Stimulated activated CD8-positive, alpha-beta memory T cell treated with anti-CD3 and anti-CD28 coated beads, Interleukin-15, amount 100 ng/mL, for 4 hours (primary cell): ENCODE measurements around the gene GRIFIN.

Experiments
- DNase-seq, 2 donors: peaks; one replicate each; pipeline ENCODE4 v3.0.0-alpha.2; 2020; ENCODE audit warnings: low read depth in 2 of 2

Gene GRIFIN, protein sequence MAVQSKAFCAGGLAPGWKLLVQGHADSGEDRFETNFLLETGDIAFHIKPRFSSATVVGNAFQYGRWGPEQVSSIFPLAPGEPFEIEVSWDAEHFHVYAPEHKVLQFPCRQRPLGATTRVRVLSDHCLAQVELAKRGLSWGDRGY

DNA sequence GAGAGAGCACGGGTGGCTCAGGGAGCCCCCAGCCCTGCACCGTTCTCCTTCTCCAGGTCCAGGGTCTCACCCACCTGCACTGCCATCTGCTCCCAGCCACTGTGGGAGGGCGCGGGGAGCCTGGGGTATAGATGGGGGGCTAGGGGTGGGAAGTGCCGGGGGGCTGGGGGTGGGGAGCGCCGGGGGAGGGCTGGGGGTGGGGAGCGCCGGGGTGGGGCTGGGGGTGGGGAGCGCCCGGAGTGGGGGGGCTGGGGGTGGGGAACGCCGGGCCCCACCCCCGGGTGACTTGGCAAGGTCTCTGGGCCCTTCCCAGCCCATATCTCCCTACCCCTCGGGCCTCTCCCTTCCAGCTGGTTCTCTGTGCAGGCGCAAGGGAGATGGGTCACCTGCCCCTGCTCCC is at the start of gene GRIFIN:
TSS of gene GRIFIN (minus strand) at position 101 of the 400 bp plus-strand sequence. CDS start at position 86, 15 bp downstream.
- no peak for DNase-seq

DNA sequence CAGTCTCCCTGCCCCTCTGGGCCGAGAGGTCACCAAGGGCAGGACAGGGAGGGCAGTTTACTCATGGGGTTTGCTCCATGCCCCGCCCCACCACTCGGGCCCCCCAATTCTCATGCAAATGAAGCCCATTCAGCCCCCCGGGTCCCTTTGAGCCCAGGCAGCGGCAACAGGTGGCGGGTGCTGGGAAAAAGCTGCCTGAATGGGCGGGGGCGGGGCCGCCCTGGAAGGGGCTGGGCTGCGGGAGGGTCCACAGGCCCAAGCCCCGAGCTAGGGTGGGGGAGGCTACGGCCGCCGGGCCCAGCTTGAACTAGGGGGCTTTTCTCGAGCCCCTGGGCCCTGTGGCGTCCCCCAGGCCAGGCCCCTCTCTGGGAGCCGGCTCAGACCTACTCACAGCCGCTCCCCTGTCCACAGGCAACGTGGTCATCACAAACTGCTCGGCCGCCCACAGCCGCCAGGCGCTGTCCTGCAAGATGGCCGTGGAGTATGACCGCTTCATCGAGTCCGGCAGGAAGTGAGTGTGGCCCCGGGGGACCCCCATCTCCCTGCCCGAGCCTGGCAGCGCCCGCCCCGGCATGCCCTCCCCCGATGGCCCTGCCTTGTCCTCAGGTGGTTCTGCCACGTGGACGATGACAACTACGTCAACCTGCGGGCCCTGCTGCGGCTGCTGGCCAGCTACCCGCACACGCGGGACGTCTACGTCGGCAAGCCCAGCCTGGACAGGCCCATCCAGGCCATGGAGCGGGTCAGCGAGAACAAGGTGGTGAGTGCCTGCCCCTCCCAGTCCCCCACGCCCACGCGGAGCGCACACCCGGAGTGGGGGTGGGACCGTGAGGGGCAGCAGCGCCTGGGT is 48.8 kb upstream of the GRIFIN start:
- DNase-seq, result no peak

DNA sequence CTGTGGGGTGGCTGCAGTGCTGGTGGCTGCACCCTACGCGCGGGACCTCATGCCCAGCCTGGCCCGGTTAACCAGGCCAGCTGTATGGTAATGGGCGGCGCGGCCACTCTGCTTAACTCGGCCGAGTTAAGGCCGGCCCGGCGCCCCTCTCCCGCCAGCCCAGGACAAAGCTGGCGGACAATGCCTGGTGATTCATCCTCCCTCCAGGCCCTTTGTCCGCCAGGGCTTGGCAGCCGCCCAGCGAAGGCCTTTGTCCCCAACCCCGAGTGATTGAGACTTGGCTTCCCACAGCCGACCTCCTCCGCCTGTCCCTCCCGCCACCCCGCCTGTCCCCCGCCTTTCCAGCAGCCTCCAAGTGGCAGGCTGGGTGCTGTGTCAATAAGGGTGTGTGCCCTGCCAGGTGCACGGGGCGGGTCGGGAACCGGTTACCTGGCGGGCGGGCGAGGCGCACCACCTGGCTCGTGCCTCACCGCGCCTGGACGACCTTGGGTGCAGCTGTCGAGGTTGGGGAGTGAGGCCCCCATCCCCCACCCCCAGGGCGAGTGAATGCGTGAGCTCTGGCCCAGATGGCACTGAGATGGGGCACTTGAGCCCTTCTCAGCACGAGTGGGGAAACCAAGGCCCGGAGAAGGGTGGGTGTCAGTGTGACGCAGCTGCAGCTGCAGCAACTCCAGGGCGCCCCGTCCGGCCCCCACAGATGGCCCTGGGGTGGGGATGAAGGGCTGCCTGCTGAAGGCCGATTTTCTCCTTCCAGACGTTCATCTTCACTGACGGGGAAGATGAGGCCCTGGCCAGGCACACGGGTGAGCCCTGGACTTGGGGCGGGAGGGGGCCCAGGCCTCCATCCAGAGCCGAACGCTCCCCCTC is 48.0 kb upstream of the GRIFIN start:
- DNase-seq, result no peak

DNA sequence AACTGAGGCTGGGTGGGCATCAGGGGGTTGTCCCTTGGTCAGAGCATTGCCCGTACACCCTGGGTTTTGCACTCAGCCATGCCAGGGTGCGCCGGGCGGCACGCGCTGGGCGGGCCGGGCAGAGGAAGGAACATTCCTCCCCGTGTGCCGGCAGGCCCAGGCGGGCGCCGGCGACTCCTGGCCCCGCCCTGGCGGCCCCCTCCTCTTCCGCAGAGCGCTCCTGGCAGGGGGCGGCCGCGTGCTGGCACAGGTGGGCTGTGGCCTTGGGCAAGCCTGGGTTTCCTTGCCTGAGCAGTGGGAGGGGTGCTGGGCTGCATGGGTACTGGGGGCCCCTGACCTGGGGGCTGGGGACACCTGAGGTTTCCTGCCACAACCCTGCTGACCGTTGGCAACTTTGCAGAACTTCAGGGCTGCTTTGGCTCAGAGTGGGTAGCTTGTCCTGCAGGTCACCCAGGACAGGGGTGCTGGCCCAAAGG is 47.3 kb upstream of the GRIFIN start:
- DNase-seq, result no peak

DNA sequence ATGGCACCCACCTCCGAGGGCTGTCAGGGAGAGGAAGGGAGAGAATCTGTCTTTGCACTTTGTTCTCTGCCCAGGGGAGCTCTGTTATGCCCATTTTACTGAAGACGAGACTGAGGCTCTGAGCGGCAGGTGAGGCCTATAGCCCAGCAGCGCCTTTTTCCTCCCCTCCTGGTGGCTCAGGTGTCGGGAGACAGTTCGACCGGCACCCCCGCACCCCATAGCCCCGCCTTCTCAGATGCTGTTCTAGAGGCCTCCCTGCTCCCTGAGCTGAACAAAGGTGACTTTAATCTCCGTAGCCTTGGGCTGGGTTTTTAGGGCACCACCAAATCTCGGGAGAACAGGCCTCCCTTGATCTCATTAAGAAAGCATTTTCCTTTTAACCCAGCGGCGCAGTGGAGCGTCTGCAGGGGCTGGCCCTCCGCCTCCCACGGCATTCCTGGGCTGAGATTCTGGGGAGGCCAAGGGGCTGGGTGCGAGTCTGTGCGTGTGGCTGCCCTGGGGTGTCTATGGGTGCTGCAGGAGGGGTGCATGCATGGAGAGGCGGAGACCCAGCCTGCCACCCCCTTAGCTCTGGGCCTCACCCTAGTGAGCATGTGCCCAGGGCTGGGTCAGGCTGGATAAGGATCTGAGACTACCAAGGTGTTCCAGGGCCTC is 46.7 kb upstream of the GRIFIN start:
- DNase-seq, result no peak

DNA sequence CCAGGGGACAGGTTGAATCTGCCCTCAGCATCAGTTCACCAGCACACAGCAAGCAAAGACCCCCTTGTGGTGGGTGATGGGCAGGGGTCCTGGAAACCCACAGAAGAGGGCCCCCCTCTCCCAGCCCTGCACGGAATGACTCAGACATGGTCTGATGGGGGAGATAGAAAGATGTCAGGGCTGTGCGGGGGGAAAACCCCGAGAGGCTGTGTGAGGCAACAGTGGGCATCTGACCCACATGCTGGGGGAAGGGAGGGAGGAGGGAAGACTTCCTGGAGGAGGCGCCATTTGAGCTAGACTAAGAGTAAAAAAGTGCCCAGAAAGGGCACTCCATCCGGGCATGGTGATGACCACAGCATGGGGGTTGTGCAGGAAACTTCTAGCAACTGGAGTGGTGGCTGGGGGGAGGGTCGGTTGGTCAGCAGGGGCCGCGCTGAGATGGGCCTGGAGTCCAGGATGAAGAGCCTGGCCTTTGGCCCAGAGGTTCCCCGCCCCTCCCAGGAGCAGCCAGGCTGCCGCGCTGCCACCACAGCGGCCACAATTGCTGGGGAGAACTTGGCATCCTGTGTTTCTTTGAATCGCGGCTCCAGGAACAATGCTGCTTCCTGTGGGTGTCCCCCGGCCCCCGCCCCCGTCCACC is 45.9 kb upstream of the GRIFIN start:
- DNase-seq, result peak; percentile 62 to 74

DNA sequence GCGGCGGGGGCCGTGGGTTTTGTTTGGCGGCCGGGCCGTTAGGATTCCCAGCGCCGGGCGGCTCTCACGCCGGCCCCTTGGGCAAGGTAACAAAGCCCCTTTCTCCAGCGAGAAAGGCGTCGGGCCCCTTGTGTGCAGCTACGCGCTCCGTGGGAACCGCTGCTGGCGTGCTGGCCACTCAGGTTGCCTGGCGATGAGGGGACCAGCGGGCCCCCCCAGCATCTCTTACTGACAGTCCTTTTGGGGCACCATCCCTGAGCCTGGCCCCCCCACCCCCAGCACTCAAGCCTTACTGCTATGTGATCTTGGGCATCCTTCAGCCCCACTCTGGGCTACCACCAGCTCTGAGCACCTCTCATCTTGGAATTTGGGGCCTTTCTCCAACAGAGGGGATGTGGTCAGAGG is 45.1 kb upstream of the GRIFIN start:
- no peak for DNase-seq

DNA sequence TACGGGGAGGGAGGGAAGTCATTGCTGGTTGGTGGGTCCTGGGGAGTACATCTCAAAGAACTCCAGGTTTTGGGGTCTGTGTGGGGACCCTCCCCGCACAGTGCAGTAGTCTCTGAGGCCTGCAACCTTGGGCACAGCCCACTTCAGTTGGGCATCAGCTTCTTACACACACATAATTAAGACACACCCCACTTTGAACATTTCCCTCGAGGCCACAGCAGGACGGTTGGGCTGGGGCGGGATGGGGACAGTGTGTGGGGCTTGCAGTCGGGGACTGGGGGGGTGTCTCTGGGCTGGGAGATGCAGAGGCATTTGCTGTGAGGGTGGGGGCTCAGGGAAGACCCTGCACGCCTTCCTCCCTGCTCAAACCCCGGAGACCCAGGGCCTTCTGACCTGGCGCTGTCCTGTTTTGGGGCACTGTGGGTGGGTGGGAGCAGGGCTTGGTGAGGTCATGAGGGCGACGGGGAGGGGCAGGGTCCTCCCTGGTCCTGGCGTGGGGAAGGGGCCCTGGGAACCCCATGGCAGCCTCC is 44.6 kb upstream of the GRIFIN start:
- no peak for DNase-seq

DNA sequence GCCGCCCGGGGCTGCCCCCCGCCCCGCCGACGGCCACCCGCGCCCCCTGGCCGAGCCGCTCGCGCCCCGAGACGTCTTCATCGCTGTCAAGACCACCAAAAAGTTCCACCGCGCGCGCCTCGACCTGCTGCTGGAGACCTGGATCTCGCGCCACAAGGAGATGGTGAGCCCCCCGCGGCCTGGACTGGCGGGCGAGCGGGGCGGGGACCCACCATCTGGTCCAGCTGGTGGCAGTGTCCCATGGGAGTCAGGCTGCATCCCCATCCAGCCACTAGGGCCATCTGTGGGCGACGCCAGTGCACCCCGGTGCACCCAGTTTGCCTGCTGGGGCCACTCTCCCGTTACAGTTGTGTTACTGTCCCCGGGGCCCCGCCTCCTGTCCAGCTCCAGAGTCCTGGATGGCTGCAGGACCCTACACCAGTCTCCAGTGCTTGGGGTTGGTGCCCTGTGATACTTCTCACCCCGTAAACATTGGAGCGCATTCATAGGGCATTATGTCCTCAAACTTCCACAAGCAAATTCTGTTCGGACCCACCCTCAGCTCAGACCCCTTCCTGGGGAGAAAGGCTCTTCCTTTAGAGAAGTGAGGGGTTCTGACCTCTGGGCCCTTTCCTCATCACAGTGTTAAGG is 44.0 kb upstream of the GRIFIN start:
- DNase-seq, result no peak

DNA sequence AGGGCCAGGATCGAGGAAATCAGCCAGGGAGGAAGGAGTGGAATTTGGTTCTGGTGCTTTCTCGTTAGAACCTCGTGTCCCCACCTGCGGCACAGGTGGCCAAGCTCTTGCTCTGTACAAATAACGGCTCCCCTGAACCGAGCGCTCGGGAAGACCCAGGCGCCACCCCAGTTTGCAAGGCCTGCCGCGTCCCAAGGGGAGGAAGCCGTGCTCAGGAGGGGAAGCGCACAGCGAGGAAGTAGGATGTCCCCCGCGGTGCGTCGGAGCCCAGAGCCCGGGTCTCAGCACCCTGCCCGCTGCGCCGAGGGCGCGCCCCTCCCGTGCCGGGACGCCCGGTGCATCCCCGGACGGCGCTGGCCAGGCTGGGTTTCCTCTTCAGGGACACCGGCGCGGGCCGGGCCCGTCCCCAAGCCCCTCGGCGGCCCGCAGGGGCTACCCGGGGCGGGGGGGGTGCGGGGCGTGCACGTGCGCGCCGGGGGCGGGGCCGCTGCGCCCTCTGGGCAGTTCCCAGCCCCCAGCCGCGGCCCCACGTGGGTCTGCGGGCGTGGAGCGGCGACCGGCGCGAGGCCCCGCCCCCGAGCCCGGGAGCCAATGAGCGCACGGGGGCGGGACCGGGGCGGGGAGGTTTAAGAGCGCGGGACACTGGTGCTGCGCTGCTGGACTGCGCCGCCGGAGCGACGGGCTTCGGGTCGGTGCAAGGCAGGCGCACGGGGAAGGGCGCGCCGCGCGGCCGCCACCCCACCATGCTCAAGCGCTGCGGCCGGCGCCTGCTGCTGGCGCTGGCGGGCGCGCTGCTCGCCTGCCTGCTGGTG is 43.1 kb upstream of the GRIFIN start, which contains the start of gene LFNG:
TSS of gene LFNG (plus strand) at position 656 of the 812 bp plus-strand sequence. CDS start at position 744, 88 bp downstream.
- DNase-seq, result peak; percentile 68 to 80

DNA sequence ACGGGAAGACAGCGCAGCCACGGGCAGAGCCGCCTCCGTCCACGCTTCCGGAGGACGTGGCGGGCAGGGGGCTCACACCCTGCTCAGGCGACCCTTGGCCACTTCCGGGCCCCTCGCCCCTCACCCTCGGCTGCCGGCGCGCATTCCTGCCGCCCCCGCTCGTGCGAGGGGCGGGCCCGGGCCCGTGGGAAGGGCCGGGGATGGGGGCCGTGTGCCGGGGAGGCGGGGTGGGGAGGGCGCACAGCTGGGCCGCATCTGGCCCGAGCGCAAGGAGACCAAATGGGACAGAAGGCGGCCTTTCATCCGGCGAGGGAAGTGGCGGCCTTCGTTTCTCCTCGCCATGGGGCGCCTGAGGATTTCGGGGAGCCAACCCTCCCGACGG is 42.5 kb upstream of the GRIFIN start:
- DNase-seq, result no peak

DNA sequence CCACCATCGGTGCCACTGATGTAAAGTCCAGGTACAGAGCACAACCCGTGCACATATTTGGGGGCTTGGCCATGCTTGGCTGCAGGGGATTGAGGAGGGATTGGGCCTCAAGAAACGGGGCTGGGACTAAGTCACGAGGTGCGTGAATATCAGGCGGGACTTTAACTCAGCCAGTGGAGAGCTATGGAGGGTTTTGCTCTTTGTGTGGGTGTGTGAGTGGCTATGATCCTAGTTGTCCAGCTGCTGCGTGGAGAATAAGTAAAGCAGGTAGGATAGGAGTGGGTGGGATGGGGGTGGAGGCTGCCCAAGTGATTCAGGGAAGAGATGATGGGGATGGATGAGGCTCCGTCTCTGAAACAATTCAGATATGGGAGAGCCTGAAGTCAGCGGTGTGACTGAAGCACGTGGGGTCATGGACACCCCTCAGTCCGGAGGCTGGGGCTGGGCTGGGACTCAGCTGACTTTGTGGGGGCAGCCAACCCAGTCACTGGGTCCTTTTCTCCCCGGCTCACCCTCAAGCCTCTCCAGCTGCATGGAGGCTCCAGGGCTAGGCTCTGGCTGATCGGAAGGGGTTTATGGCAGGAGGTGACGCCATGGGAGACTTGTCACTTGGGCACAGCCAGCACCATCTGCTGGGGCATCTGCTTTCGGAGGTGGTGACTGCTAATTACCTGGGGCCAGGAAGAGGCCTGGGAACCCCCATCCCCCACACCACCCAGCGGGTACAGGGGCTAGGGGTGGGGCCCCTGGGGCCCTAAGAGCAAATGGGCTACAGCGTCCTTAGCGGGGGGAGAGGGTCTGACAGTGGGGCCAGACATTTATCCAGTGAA is 41.7 kb upstream of the GRIFIN start:
- no peak for DNase-seq

DNA sequence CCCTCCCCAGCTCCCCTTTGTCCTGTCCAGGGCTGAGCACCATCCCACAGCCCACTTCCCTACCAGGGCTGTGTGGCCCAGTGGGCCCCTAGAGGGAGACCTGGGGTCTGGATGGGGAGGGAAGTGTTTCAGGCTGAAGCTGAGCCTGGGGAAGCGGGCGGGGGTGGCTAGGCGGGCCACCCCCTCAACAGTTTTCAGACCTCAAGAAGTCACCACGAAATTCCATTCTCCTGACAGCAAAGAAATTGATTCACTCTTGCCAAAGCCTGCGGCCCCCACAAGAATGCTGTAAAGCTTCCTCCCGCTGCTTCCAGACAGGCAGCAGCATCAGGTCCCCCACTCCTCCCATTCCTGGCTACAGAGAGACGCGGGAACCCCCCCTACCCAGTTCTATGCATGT is 40.8 kb upstream of the GRIFIN start:
- DNase-seq, result no peak

DNA sequence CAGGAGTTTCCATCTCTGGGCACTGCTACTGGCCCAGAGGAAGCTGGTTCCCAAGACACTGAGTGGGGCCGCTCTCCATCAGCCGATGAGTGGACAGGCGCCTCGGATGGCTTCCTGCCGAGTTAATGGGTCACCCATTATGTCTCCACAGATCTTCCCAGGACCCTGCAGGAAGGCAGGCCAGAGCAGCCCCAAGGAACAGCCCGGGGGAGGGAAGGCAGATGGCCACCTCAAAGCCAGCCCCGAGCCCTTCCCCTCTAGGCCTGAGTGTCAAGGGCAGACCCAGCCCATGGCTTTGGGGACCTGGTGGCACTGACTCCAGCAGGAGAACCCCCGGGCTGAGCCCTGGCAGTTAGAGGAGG is 40.0 kb upstream of the GRIFIN start:
- DNase-seq, result no peak

DNA sequence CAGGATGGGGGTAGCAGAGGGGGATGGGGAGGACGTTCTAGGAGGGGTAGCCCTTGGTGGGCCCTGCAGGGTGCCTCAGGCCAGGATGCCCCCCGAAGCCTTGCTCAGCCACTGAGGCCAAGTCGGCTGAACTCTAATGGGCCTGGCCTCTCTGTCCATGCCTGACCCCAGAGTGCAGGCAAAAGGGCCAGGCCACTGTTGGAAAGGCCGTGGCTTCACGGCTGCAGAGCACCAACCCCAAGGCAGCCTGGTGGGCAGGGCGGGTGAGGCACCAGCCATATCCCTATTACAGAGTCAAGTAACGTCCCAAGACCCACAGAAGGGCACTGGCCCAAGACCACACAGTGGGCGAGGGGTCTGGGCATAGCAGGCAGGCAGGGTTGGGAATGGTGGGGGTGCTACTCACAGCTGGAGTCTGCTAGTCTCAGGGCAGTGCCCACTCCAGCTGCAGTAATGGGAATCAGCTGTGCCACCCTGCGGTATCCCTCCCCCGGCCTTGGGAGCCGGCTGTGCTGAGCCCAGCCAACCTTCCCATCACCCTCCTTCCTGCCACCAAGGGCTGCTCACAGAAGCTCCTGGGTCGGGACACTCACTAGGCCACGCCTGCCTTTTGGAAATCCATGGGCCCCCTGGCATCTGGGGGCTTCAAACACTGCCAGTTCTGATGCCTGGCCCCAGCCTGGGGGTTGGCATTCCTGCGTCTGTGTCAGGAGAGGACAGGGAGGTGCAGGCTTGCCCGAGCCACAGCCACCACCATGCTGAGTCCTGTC is 39.4 kb upstream of the GRIFIN start:
- DNase-seq, result no peak

DNA sequence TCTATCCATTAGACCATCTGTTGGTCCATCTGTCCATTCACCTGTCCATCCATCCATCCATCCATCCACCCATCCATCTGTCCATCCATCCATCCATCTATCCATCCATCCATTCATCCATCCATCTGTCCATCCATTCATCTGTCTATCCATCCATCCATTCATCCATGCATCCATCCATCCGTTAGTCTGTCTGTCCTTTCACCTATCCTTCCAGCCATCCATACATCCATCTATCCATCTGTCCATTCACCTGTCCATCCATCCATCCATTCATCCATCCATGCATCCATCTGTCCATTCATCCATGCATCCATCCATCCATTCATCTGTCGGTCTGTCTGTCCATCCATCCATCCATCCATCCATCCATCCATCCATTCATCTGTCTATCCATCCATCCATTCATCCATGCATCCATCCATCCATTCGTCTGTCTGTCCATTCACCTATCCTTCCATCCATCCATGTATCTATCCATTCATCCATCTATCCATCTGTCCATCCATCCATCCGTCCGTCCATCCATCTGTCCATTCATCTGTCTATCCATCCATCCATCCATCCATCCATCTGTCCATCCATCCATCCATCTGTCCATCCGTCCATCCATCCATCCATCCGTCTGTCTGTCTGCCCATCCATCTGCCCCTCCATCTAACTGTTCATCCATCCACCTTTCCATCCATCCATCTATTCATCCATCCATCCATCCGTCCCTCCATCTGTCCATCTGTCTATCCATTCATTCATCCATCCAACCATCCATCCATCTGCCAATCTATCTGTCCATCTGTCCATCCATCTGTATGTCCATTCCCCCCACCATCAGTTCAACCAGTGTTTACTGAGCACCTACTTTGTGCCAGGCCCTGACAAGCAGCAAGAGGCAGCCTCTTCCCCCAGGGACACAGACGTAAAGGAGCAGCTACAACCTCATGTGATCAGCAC is 38.5 kb upstream of the GRIFIN start:
- DNase-seq, result no peak

DNA sequence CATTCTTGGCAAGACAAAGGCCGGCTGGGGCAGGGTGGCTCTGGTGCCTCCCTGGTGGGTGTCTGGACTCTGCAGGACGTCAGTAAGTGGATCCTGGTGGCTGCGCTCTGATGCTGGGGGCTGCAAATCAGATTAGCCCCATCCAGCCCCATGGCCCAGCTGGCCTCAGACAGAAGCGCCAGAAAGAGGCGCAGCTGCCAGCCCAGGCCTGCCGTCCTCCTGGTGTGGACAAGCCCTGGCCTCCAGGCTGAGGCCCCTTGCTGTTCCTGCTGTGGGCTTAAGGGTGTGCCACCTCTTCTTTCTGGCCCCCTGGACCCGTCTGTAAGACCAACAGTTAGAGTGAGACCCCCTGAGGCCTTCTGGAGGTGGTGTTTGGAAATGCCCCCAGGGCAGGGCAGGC is 37.5 kb upstream of the GRIFIN start:
- no peak for DNase-seq
